Measurements from ENCODE around the gene ASPHD1.

DNA sequence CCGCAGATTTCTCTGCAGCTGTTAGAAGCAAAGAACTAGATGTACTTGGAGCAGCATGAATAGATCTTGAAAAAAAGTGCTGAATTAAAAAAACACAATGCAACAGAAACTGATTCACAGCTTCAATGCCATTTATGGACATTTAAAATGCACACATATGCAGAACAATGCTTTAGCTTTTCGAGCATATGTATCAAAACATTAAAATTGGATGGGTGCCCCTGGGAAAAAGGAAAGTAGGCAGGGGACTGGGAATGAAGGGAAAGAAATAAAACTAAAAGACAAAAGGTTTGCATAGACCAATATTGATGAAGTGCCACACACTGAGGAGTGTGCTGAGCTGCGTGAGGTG is 20.7 kb downstream of the ASPHD1 start:
- TF ChIP-seq POLR2A (IDR thresholded peaks at IDR 0.05): no peak
- TF ChIP-seq, protein P1, sequence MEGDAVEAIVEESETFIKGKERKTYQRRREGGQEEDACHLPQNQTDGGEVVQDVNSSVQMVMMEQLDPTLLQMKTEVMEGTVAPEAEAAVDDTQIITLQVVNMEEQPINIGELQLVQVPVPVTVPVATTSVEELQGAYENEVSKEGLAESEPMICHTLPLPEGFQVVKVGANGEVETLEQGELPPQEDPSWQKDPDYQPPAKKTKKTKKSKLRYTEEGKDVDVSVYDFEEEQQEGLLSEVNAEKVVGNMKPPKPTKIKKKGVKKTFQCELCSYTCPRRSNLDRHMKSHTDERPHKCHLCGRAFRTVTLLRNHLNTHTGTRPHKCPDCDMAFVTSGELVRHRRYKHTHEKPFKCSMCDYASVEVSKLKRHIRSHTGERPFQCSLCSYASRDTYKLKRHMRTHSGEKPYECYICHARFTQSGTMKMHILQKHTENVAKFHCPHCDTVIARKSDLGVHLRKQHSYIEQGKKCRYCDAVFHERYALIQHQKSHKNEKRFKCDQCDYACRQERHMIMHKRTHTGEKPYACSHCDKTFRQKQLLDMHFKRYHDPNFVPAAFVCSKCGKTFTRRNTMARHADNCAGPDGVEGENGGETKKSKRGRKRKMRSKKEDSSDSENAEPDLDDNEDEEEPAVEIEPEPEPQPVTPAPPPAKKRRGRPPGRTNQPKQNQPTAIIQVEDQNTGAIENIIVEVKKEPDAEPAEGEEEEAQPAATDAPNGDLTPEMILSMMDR (IDR thresholded peaks at IDR 0.05): no peak
